ENCODE results near the gene NFAM1.

DNA sequence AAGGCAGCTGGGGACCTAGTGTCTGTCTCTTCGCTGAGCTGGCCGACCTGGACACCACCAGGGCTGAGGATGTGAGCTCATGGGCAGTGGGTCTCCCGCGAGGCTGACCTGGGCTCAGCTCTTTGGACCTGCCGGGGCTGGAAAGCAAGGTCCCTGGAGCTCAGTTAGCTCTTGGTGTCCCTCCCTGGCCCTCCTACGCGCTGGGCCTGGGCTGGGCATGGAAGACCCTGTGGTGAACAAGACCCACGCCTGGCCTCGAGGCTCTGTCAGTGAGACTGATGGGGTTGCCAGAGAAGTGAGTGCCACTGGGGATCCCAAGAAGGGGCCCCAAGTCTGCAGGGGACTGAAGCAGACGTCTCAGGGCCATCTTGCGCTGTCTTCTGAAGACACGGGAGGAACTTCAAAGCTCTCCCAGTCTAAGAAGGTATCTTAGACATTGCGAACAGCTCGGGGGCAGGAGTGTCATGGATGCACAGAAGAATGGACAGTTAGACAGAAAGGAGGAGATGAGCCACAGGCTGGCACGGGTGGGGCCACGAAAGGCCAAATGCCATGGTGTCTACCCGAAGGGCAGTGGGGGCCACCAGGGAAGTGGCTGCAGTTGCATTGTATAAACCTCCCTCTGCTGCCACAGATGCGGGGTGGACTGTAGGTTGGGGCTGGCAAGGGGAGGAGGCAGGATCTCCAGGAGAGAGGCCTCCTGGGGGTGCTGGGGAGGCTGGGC is 31.2 kb downstream of the NFAM1 start:
- TF ChIP-seq, protein P1, sequence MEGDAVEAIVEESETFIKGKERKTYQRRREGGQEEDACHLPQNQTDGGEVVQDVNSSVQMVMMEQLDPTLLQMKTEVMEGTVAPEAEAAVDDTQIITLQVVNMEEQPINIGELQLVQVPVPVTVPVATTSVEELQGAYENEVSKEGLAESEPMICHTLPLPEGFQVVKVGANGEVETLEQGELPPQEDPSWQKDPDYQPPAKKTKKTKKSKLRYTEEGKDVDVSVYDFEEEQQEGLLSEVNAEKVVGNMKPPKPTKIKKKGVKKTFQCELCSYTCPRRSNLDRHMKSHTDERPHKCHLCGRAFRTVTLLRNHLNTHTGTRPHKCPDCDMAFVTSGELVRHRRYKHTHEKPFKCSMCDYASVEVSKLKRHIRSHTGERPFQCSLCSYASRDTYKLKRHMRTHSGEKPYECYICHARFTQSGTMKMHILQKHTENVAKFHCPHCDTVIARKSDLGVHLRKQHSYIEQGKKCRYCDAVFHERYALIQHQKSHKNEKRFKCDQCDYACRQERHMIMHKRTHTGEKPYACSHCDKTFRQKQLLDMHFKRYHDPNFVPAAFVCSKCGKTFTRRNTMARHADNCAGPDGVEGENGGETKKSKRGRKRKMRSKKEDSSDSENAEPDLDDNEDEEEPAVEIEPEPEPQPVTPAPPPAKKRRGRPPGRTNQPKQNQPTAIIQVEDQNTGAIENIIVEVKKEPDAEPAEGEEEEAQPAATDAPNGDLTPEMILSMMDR (IDR thresholded peaks at IDR 0.05) = no peak
- no peak for TF ChIP-seq POLR2A (IDR thresholded peaks at IDR 0.05)
